ENCODE results near the gene GIGYF2.

Gene GIGYF2

GRCh38 chr2:232770207-232770606 is 73.1 kb downstream of the GIGYF2 start:
- no peak for DNase-seq

GRCh38 chr2:232771870-232772269 is 74.7 kb downstream of the GIGYF2 start:
- no peak for DNase-seq

- DNase-seq: no peak
These were observed 75.4 kb downstream of the GIGYF2 start for GRCh38 chr2:232772531-232772930.

- no peak for DNase-seq
These were observed 76.7 kb downstream of the GIGYF2 start for GRCh38 chr2:232773815-232774214.

GRCh38 chr2:232776435-232776834 is 79.3 kb downstream of the GIGYF2 start, which contains the start of gene KCNJ13:
TSS of gene KCNJ13 (minus strand) at chr2:232776565. CDS start at chr2:232771362, 5,203 bp downstream.
- no peak for DNase-seq

- DNase-seq: no peak
These were observed 80.1 kb downstream of the GIGYF2 start for GRCh38 chr2:232777276-232777675.

- no peak for DNase-seq
These were observed 82.3 kb downstream of the GIGYF2 start for GRCh38 chr2:232779465-232779864.

DNA sequence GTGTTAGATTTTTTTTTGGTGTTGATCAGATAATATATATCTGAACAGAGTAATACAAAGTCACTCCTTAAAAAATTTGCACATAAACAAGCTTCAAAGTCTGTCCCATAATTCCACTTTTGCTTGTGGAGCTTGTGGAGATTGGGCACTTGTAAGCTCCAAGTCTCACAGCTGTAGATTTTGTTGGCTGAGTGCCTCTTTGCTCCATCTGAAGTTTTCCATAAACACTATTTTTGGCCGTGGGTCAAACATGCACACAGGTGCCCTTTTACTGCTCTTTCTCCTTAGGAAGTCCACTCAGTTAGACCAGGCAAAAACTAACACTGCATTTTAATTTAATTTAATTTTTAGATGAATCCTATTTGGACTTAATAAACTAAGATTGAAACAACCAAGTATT is 82.8 kb downstream of the GIGYF2 start:
- DNase-seq: no peak

DNA sequence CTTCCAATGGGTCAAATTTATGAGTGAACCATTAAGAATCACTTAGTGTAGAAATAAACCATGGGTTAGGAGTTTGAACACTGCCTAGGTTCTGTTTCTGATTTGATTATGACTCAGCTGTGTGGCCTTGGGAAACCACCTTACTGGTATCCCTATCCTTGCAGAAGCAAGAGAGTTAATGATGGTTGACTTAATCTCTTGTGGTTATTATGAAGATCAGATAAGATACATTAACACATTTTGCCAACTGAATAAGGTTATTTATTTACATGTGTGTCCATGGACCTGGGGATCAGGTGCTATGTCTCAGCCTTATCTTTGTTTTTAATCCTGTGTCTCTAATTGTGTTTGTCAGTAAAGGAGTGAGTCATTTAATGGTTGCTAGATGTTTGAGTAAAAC is 84.6 kb downstream of the GIGYF2 start:
- no peak for DNase-seq

- no peak for DNase-seq
These were observed 86.1 kb downstream of the GIGYF2 start for GRCh38 chr2:232783278-232783677.

DNA sequence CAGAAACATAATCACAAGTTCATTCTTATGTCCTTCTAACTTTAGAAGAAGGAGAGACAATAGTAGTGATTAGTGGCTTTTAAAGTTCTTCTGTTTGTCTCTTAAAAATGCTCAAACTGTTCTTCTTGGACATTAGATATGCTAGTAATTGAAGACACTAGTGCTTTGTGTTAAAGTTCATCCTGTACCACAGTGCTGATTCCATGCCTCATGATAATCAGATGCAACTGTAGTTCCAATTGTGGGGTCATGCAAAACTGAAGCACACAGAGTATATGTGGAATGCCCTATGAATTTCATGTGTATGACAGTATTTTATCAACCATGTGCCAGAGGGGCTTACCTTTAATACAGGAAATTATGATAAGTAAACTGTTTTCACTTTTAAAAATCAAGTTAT is 90.7 kb downstream of the GIGYF2 start:
- DNase-seq: no peak

GRCh38 chr2:232789082-232789481 is 92.0 kb downstream of the GIGYF2 start:
- DNase-seq: no peak

DNA sequence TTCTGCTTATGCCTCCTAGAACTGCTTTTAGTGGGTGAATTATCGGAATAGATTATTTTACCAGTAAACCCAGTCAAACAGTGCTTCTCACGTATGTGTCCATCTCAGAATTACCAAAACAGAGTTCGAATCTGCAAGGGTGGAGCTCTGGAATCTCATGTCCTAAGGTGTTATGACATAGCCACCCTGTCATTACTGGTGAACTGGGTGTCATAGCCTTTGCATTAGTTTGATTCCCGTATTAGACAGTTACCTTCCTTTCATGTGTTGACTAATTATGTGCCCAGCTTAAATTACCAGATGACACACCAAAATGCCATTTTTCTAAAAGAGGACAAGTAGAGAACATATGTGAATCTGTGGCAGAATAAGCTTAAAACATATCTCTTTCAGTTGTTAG is 94.4 kb downstream of the GIGYF2 start:
- DNase-seq: no peak

GRCh38 chr2:232793271-232793670 is 96.1 kb downstream of the GIGYF2 start:
- no peak for DNase-seq

DNA sequence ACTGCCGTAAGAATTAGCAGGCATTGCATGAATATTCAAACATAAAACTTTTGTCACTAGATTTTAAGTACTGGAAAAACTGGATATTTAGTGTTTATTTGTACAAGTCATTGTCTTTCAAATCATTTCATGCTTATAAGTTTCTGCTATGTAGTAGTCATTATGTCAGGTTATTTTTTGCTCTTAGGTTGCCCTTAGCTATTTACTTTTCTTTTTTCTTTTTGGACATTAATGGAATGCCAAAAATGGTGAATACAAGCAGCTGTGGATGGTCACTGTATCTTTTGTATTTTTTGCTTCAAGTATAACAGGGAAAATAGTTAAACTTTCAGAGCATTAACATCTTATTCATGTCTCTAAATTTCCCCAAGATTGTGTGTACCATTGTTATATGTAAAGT is 97.8 kb downstream of the GIGYF2 start:
- no peak for DNase-seq

DNA sequence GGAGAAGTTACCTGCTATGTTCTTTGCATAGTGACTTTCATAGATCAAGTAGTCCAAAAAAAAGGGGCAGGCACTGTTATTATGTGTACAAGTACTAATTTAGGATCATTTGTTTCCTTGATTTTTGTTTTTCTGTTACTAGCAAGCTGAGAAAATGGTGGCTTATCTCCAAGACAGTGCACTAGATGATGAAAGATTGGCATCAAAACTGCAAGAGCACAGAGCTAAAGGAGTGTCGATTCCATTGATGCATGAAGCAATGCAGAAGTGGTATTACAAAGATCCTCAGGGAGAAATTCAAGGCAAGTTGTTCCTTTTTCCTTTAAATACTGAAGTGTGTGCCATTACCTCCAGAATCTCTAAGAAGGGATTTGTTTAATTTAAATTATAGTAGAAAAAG is 98.8 kb downstream of the GIGYF2 start:
- no peak for DNase-seq

DNA sequence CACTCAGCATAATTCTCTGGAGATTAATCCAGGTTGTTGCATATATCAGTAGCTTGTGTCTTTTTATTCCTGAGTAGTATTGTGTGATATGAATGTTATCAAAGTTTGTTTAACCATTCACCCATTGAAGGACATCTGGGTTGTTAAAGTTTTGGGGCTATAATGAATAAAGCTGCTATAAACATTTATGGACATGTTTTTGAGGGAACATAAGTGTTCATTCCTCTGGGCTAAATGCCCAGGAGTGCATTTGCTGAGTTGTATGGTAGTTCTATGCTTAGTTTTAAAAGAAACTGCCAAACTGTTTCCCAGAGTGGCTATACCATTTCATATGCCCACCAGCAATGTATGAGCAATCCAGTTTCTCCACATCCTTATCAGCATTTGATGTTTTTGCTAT is 101.1 kb downstream of the GIGYF2 start:
- DNase-seq: no peak

GRCh38 chr2:232800166-232800565 is 103.0 kb downstream of the GIGYF2 start:
- no peak for DNase-seq

- no peak for DNase-seq
These were observed 105.0 kb downstream of the GIGYF2 start for GRCh38 chr2:232802091-232802490.

GRCh38 chr2:232809349-232810124 is 112.4 kb downstream of the GIGYF2 start:
- DNase-seq: no peak

DNA sequence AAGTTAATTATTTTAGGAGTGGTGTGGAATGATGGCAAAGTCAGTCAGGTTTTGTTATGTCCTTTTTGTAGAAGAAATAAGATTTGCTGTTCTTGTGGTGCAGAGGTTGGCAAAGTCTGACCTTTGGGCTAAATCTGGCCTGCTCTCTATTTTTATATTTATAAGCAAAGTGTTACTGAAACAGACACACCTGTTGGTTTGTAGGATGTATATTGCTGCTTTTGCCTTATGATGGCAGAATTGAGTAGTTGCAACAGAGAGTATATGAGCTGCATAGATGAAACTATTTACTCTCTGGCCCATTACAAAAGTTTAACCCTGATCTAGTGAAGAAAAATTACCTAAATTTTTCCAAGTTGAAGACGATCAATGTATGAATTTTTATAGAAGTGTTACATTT is 113.3 kb downstream of the GIGYF2 start:
- DNase-seq: no peak

GRCh38 chr2:232815569-232815968 is 118.4 kb downstream of the GIGYF2 start:
- no peak for DNase-seq

GRCh38 chr2:232816657-232817056 is 119.5 kb downstream of the GIGYF2 start:
- no peak for DNase-seq

GRCh38 chr2:232817756-232818155 is 120.6 kb downstream of the GIGYF2 start:
- DNase-seq: no peak

GRCh38 chr2:232829988-232830387 is 132.9 kb downstream of the GIGYF2 start:
- DNase-seq: no peak
